Measurements from ENCODE around the gene RNF121. TPM values are rescaled to one million over a fixed set of nuclear protein-coding genes. Genes with fewer than 3 reads are reported as not detected.

The RNF121 gene
- total RNA-seq, 1 experiment from 2014 or later: 56.9 TPM

- H4K91ac ChIP-seq (ENCODE audit: insufficient read length, low read depth, low read length): no peak overlapping the region
- H2BK15ac ChIP-seq (ENCODE audit: low read depth, low read length): no peak overlapping the region
- H2BK120ac ChIP-seq (ENCODE audit: low read depth, low read length, poor library complexity, severe bottlenecking): no peak overlapping the region
- H4K5ac ChIP-seq (ENCODE audit: insufficient read length, low read depth, low read length): no peak overlapping the region
- no peak overlapping the region for H2AFZ ChIP-seq (ENCODE audit: low read length)
- no peak overlapping the region; the same call in 1 of the 2 replicates for H3K14ac ChIP-seq (ENCODE audit: insufficient read depth, low read length)
- no peak overlapping the region for H3K27ac ChIP-seq (ENCODE audit: insufficient read length, low read depth, low read length)
- no peak overlapping the region; a peak in 1 of 7 replicates for H3K27ac Mint-ChIP-seq
- H3K79me2 ChIP-seq (ENCODE audit: insufficient read depth, low read length): no peaks in the 10 kb centered on the region
- no peak overlapping the region for H2BK20ac ChIP-seq (ENCODE audit: low read depth, low read length, poor library complexity, severe bottlenecking)
- H3K56ac ChIP-seq (ENCODE audit: insufficient read length, low read depth, low read length): no peak overlapping the region
- H3K9me3 Mint-ChIP-seq: no peaks in the 10 kb centered on the region
- H3K4me1 Mint-ChIP-seq: no peaks in the 10 kb centered on the region
- no peak overlapping the region for H3K4ac ChIP-seq (ENCODE audit: low read depth, low read length)
- H3K79me1 ChIP-seq (ENCODE audit: insufficient read depth, low read depth, low read length, poor library complexity, severe bottlenecking): no peaks in the 10 kb centered on the region
- no peak overlapping the region for H3K9ac ChIP-seq (ENCODE audit: extremely low read depth, insufficient read length, low read length)
- no peaks in the 10 kb centered on the region for H3K23me2 ChIP-seq (ENCODE audit: insufficient read length, low read depth, low read length, poor library complexity, severe bottlenecking)
- H3K27me3 ChIP-seq (ENCODE audit: insufficient read depth, low read length): no peaks in the 10 kb centered on the region
- peaks cover 2% of the 10 kb centered on the region; the same call in 1 of the 2 replicates for H3K27me3 Mint-ChIP-seq (ENCODE audit: low read depth)
- H4K8ac ChIP-seq (replicated peaks; ENCODE audit: insufficient read length, low read depth, low read length): no peak overlapping the region
- no peak overlapping the region; a peak in 1 of 5 replicates for H3K4me3 Mint-ChIP-seq
- no peak for TF ChIP-seq CTCF (conservative IDR thresholded peaks at IDR 0.05)
- WGBS (ENCODE audit: extremely low coverage, insufficient read length, low lambda C conversion rate): no CpG with 5 or more reads among the region's 33 CpGs
- DNase-seq: no peak
- H4K20me1 ChIP-seq (ENCODE audit: control insufficient read depth, insufficient read depth, insufficient read length): no peaks in the 10 kb centered on the region
- no peak overlapping the region for H2BK5ac ChIP-seq (ENCODE audit: insufficient read length, low read length)
- H2AK5ac ChIP-seq (ENCODE audit: insufficient read length, low read length): no peak overlapping the region
- H2BK12ac ChIP-seq (ENCODE audit: insufficient read length, low read depth, low read length): no peak overlapping the region
- no peak overlapping the region for H3K18ac ChIP-seq (ENCODE audit: insufficient read length, low read depth, low read length)
- H3K4me2 ChIP-seq (ENCODE audit: insufficient read depth, insufficient read length, low read length): no peak overlapping the region
- H3K23ac ChIP-seq (ENCODE audit: insufficient read length, low read depth, low read length): no peak overlapping the region
- H3K9me3 ChIP-seq (ENCODE audit: control insufficient read depth, low read depth, low read length): no peaks in the 10 kb centered on the region
- H3T11ph ChIP-seq (ENCODE audit: low read length): no peak overlapping the region
- H3K4me1 ChIP-seq (ENCODE audit: insufficient read depth, low read length): no peaks in the 10 kb centered on the region
- H3K36me3 Mint-ChIP-seq (ENCODE audit: insufficient read depth in 1 of 3, low read depth in 3 of 3): peaks cover 49 to 92% (median 91%) of the 10 kb centered on the region in 3 experiments
These were observed 84.3 kb downstream of the RNF121 start for GRCh38 chr11:72012897-72013721.

Measured in H9 (cell line).